Testis (tissue), 3 donors: ENCODE results near the gene SHLD2. TPM values are rescaled to one million over a fixed set of nuclear protein-coding genes. Genes with fewer than 3 reads are reported as not detected.

ENCODE experiments used
- DNase-seq: peaks from one replicate; pipeline ENCODE4 v3.0.0-alpha.2; 2019
- H3K27ac ChIP-seq, 2 donors: fragments of 200-600 bp; sonication (generic); one replicate each; pipeline ENCODE4 v1.5.1; 2019
- H3K27me3 ChIP-seq: fragments of 200-600 bp; sonication (generic); one replicate; pipeline ENCODE4 v1.5.1; 2019
- H3K36me3 ChIP-seq: fragments of 200-600 bp; sonication (generic); one replicate; pipeline ENCODE4 v1.5.1; 2017; ENCODE audit warnings: low read depth; ENCODE audit errors: missing control alignments
- H3K4me1 ChIP-seq: fragments of 200-600 bp; sonication (generic); one replicate; pipeline ENCODE4 v1.5.1; 2019
- H3K4me3 ChIP-seq, 2 donors: fragments of 200-600 bp; sonication (generic); one replicate each; pipeline ENCODE4 v1.5.1; 2017 to 2019
- H3K9me3 ChIP-seq: fragments of 200-600 bp; sonication (generic); one replicate; pipeline ENCODE4 v1.5.1; 2017
- CTCF ChIP-seq, 3 experiments: fragments of 450-650 bp in 2 of 3; fragments of 200-600 bp in 1 of 3; sonication (generic) in 1 of 3; IDR thresholded peaks; one replicate each; pipeline ENCODE4 v1.5.1; 2016 to 2019; ENCODE audit warnings: antibody characterized with exemption in 3 of 3, mild to moderate bottlenecking in 2 of 3, moderate library complexity in 1 of 3
- POLR2A ChIP-seq: fragments of 450-650 bp; IDR thresholded peaks from one replicate; pipeline ENCODE4 v1.6.1; 2017; ENCODE audit warnings: antibody characterized with exemption, mild to moderate bottlenecking, moderate library complexity
- WGBS, 2 donors: methylation state at CpG; one replicate each; pipeline ENCODE4 v1.1.5; 2018; 5-methylcytosine and 5-hydroxymethylcytosine counted together
- intact Hi-C: fragments of 100-400 bp; cut with DNase I; formaldehyde crosslinking; loops from one replicate; pipeline ENCODE4 v1.15.1; 2023; ENCODE audit warnings: low total_unique reads
- polyA plus RNA-seq: library from polyadenylated mRNA; stranded (reverse); fragments of 350-450 nt; fragmentation: Illumina TruSeq; extraction: RNeasy Lipid Tissue Mini Kit (QIAGEN cat#74804); gene quantifications from one replicate; pipeline ENCODE4 v1.2.3, GENCODE V29; 2014; ENCODE audit warnings: low read depth, low replicate concordance; ENCODE audit not compliant: insufficient read depth
- total RNA-seq, 2 donors: library from RNA; depleted of rRNA; stranded (reverse); fragments of >200 nt; gene quantifications; one replicate each; pipeline ENCODE4 v1.2.3, GENCODE V29; 2016

The SHLD2 gene
- total and polyA plus RNA-seq, 3 donors from 2014 or later: 12.9 to 19.1 (median 16.9) TPM

- TF ChIP-seq POLR2A (no peak), CTCF (IDR thresholded peaks at IDR 0.05) (no peak)
- H3K27me3 ChIP-seq: no peaks in the 10 kb centered on the region
- no peaks in the 10 kb centered on the region for H3K36me3 ChIP-seq
- intact Hi-C loops: no loop called here
- no peak overlapping the region for H3K27ac ChIP-seq
- no peaks in the 10 kb centered on the region for H3K9me3 ChIP-seq
- no peak overlapping the region for H3K4me3 ChIP-seq
- DNase-seq: no peak
- WGBS, 2 donors: 85 to 89% methylated on average over 1 of the region's 1 CpG
- H3K4me1 ChIP-seq: no peaks in the 10 kb centered on the region
Measured at GRCh38 chr10:87085537-87085936, 9.5 kb upstream of the SHLD2 start.

- intact Hi-C loops: loop anchor here (10.0 kb wide), 1 partner anchor 115 kb away; no protein-coding TSS in a partner anchor
- H3K27me3 ChIP-seq: no peaks in the 10 kb centered on the region
- 84 to 89% methylated on average over 4 of the region's 4 CpGs for WGBS, 2 donors
- TF ChIP-seq POLR2A: no peak
- TF ChIP-seq CTCF (IDR thresholded peaks at IDR 0.05): no peak
- no peaks in the 10 kb centered on the region for H3K36me3 ChIP-seq
- H3K9me3 ChIP-seq: no peaks in the 10 kb centered on the region
- H3K4me1 ChIP-seq: peaks cover 5% of the 10 kb centered on the region
- H3K4me3 ChIP-seq: no peak overlapping the region
- DNase-seq: no peak
- no peak overlapping the region for H3K27ac ChIP-seq
Measured at GRCh38 chr10:87089746-87090145, 5.3 kb upstream of the SHLD2 start.

DNA sequence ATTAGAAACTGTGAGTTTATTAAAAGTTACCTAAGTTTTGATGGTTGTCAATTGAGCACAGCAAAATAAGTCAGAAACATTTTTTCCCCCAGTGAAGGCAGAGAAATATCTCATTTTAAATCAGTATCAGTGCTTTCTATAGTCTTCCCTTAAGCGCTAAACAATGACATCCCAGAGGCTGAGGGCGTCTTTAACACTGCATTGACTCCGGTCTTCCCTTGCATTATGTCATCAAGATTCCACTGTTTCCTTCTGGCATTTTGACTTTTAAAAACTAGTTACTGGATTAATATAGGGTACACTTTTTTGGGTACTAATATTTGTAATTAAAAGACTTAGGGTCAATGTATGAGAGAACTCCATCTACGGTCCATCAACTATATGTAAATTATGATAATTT is 4.2 kb upstream of the SHLD2 start:
- Histone ChIP-seq H3K27me3 (no peaks in the 10 kb centered on the region), H3K9me3 (no peaks in the 10 kb centered on the region), H3K36me3 (no peaks in the 10 kb centered on the region), H3K4me3 (no peak overlapping the region), H3K4me1 (peaks cover 5% of the 10 kb centered on the region), H3K27ac (peak overlapping the region in 1 of 2 donors; percentile 7)
- no peak for TF ChIP-seq CTCF (IDR thresholded peaks at IDR 0.05)
- no peak for TF ChIP-seq POLR2A
- DNase-seq: no peak
- intact Hi-C loops: loop anchor here (10.0 kb wide), 1 partner anchor 116 kb away; no protein-coding TSS in a partner anchor
- WGBS, 2 donors: 80 to 82% methylated on average over 4 of the region's 4 CpGs

- Histone ChIP-seq H3K27me3 (no peaks in the 10 kb centered on the region), H3K9me3 (no peaks in the 10 kb centered on the region), H3K27ac (peak overlapping the region in 1 of 2 donors; percentile 97), H3K4me3 (peak overlapping the region in 1 of 2 donors; percentile 92), H3K36me3 (no peaks in the 10 kb centered on the region), H3K4me1 (peaks cover 10% of the 10 kb centered on the region)
- intact Hi-C loops: loop anchor here (10.0 kb wide), 1 partner anchor 118 kb away; no protein-coding TSS in a partner anchor
- no peak for TF ChIP-seq CTCF (IDR thresholded peaks at IDR 0.05)
- TF ChIP-seq POLR2A: no peak
- WGBS, 2 donors: 10 to 17% methylated on average over 7 of the region's 7 CpGs
- DNase-seq: no peak
Measured at GRCh38 chr10:87092376-87092860, 2.6 kb upstream of the SHLD2 start.
